Activated CD4-positive, alpha-beta T cell treated with anti-CD3 and anti-CD28 coated beads for 48 hours (primary cell): ENCODE results near the gene HPSE2.
"Not testable (repeated sequence)": the region's sequence is repeated elsewhere in the genome, so short reads cannot be mapped to it uniquely, and the experiment has no call there.

ENCODE experiments used
- DNase-seq: peaks from one replicate; pipeline ENCODE4 v3.0.0-alpha.2; 2020

HPSE2 gene

DNA sequence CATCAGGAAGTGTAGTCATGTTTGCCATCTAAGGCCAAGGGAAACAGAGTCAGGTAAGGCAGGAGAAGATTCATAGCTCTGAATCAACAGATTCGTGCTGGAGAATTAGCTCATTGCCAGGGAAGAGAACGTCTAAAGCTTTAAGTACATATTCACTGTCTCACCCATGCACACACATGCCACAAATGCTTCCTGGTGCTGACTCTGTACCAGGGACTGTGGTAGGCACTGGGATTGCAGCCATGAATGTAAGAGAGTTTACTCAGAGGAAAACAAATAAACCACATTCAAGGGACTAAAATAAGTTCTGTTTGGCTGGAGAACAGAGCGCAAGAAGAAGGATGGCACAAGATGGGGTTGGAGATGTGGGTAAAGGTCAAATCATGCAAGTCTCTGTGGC lies 699.1 kb downstream of the HPSE2 start:
- DNase-seq, result no peak

DNA sequence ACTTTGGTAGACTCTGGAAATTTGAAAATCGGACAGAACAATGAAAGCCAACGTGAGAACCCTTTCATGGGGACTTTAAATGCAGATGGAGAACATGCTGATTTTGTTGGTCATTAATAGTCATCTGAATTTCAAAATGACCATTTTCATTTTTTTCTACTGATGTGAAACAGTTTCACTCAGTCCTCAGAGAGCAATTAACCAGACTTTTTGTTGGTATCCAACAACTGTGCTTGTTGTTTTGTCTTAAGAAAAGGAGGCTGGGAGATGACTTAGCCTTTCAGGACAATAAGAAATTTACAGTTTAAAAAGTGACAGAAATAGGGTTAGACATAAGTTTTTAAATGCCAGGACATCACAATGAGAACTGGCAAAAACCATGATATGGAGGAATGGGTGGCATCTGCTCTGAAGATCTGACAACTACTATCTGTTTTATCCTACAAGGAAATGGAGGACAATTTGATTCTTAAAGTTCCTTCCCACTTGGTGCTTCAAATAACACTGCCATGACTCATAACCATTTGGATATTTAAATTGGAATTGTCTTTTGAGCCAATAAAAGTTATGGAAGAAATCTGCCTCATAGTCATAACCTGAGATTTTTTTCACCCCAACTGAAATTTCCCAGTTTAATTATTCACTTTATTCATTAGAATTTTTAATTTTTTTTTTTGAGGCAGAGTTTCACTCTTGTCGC lies 701.8 kb downstream of the HPSE2 start:
- no peak for DNase-seq

DNA sequence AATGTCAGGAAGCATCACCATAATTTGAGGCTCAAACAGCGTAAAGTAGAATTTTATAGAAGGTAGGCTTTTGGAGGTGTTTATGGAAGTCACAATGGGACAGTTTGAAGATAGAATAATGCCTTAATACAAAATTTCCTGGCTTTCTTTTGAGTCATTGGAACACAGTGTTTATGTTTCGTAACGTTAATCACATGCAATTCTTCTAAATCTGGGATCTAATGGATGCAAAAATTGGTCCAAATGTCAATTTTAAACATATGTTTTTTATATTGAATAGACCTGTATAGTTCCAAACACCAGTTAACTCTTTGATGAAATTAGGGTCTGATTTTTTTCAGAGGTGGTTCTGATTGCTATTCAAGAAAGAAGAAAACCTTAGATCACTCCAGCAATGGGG lies 702.4 kb downstream of the HPSE2 start:
- no peak for DNase-seq

DNA sequence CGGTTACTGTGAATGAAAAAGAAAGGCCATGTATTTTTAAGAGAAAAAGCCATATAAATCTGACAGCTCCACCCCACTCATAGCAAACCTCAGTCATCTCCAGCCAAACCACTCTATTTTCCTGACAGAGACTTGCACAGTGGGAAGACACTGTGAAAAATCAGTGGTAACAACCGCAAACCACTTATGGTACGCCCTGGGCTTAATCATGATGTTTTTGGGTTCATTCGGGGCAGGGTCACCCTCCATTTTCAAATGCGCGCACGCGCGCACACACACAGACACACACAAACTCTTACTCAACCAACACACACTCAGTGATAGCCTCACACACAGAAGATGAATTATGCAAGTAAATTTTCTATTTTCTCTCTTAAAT lies 706.9 kb downstream of the HPSE2 start:
- DNase-seq, result no peak

DNA sequence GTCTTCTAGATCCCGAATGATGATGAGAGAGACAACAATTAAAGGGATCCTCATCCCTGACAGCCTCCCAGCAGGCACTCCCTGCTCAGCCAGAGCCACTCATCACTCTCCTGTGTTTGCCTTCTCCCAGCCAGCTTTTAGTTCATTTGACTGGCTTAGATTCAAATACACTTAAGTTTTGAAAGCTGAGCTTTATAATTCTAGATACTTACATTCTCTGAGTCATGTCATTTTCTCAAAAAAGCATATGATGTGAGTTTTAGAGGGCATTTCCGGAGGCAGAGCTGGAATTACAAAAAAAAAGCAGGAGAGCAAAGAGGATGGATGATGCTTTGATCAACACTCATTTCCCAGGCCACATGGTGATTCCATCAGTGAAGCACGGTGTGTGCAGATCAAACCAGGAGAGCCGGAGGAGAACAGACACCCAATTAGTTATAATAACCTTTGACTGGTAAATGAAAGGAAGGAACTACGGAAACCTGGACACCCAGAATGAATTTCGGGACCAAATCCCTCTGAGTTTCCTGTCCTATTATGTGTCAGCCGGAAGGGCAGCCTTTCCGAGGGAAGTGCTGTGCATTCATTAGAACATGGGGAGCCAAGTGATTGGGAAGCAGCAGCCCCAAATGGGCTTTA lies 707.4 kb downstream of the HPSE2 start:
- DNase-seq, result no peak

DNA sequence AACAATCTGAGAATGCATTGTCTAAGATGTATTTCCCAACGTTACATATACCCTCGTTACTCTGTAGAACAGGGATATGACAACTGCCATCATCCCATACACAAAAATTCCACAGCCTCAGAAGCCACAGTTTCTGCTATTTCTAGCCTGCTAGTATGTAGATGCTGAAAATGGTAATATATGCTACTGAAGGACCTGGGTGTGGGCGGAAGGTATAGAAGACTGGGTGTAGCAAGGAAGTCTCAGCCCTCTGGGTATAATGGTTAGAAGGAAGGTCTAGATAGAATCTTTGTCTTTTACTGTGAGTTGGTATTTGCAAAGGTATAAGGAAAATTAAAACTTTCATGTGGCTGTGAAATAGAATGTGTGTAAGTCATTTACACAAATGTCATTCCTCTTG lies 709.7 kb downstream of the HPSE2 start:
- no peak for DNase-seq

DNA sequence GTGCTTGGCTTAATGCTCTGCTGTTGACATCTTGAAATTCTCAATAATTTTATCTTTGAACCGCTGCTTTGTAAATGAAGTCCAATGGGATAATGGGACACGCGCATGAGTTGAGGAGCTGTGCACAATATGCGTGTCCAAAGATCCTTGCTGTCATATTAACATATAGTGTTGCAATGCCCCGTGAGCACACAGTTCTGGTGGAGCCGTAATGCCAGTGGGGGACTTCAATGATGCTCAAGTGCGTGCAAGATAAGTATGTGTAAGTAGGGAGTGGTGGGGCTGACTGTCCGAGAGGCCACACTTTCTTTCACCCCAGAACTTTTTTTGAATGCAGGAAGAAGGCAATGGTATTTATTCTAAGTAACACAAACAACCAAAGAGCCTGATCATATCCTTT lies 711.5 kb downstream of the HPSE2 start:
- DNase-seq, result no peak

DNA sequence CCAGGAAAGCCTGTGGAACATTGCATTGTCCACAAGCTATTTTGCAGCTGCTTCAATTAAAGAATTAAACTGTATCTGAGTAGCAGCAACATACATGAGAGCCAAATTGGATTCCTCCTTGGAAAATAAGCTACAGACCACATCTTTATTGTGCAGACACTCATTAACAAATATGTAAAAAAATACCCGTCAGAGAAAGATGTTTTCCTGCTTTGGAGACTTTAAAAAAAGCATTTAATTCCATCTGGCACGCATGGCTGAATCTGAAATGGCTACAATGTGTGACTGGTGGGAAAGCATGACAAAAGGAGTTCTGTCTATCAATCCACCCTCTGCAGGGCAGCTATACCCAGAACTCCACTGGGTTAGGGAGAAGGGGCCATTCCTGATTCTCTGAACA lies 715.8 kb downstream of the HPSE2 start:
- DNase-seq, result no peak

DNA sequence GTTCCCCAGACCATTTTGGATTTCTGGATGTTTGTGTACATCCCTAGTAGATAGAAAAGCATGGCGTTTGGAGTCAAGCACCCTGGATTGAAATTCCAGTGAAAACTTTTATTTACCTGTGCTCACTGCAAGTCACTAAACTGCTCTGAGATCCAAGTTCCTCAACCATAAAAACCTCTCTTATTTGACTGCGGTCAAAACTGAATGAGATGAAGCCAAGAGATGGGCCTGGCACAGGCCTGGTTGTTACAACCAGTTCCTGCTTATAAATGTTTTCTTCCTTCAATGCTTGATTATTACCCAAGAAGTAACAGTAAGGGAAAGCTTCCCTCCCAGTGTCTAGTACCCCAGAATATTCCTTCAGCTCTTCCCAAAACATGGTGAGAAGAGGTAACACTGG lies 718.0 kb downstream of the HPSE2 start:
- DNase-seq, result no peak

DNA sequence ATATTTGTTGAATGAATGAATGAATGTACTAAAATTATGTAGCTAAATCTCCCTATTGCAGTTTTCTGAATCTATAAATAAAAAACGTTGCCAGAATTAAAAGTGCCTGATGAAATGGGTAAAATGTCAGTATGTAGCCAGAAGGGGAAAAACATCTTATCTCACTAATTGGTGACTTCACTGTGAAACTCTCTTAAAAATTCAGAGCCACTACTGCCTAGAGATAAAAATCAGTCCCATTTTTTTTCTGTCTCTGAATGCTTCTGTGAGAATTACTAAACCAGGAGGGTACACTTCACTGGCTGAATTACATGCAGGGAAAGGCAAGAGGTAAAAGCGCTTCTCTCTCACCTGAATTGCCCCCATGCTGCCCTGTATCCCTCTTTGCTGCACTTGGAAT lies 719.3 kb downstream of the HPSE2 start:
- no peak for DNase-seq

DNA sequence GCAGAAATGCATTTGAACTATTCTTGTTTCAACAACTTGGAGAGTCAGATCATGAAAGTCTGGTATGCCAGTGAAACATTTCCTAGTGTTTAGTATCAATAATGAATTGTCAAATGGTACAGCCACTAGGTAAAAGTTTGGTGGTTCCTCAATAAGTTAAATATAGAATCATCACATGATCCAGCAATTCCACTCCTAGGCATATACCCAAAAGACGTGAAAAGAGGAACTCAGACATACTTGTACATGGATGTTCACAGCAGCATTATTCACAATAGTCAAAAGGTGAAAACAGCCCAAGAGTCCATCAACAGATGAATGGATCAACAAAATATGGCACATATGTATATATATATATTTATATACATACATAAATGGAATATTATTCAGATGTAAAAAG lies 721.9 kb downstream of the HPSE2 start:
- DNase-seq, result no peak

DNA sequence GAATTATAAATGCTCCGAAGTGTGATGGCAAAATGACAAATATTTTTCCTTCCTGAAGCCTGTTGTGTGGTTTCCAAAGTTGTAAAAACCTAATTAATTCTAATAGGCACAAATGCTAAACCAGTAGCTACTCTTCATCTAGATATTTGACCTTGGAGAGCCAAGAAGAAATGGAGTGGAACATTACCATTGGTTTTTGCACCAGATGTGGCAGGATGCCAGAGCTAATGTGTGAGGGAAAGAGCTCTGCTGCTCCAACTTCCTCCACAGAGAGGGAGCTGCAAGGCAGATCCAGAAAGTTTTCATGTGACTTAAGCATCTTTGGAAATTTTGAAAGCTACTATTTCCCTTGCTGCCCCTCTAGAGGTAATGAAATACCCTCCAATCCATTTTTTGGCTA lies 723.8 kb downstream of the HPSE2 start:
- DNase-seq, result no peak

DNA sequence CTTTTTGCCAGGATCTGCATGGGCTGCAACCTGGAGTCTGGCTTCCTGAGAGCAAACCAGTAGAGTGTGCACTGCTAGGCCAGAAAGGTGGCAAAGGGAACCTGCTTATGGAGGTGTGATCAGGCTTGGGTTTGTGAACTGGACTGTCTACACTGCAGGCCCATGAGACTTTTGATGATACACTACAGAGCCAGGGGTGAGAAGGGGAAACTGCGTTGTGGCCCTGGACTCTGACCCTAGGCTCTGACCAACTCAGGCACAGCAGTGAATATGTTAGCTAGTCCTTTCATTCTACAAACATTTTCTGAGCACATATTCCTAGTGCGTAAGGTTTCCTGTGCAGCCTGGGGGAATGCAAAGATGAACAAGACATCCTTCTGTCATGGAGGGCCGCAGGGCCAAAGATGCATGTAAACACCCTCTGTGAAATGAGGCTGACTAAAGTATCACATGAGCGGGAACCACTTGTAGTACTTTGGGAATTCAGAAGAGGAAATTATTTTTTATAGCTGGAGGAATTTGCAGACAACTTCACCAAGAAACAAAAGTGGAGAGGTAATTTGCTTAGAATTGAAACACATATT lies 725.1 kb downstream of the HPSE2 start:
- no peak for DNase-seq

DNA sequence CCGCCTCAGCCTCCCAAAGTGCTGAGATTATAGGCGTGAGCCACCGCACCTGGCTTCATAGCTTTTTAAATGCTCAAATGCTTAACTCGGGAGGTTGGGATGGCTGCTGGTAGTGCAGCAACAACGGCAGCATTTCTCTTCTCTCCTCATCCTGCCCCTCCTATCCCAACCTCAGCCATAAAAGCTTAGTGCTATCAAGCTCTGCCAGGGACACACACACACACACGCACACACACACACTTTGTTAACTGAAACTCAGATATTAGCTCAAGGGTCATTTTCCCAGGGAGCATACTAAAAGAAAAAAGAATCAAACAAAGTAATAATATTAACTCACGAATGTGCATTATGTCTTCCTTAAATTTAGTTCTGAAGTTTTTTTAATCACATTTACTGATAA lies 725.9 kb downstream of the HPSE2 start:
- no peak for DNase-seq

DNA sequence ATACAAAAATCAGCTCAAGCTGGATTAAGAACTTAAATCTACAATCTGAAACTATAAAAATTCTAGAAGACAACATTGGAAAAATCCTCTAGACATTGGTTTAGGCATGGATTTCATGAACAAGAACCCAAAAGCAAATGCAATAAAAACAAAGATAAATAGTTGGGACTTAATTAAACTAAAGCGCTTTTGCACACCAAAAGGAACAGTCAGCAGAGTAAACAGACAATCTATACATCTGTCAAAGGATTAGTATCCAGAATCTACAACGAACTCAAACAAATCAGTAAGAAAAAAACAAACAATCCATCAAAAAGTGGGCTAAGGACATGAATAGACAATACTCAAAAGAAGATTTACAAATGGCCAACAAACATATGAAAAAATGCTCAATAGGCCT lies 733.1 kb downstream of the HPSE2 start:
- not testable (repeated sequence) for DNase-seq

DNA sequence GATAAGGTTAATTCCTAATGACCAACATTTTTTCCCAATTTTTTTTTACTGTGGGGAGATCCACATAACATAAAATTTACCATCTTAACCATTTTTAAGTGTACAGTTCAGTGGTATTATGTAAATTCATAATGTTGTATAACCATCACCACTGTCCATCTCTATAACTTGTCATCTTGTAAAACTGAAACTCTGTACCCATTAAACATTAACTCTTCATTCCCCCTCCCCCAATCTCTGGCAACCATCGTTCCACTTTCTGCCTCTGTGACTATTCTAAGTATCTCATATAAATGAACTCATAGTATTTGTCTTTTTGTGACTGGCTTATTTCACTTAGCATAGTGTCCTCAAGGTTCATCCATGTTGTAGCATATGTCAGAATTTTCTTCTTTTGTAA lies 742.9 kb downstream of the HPSE2 start:
- no peak for DNase-seq

DNA sequence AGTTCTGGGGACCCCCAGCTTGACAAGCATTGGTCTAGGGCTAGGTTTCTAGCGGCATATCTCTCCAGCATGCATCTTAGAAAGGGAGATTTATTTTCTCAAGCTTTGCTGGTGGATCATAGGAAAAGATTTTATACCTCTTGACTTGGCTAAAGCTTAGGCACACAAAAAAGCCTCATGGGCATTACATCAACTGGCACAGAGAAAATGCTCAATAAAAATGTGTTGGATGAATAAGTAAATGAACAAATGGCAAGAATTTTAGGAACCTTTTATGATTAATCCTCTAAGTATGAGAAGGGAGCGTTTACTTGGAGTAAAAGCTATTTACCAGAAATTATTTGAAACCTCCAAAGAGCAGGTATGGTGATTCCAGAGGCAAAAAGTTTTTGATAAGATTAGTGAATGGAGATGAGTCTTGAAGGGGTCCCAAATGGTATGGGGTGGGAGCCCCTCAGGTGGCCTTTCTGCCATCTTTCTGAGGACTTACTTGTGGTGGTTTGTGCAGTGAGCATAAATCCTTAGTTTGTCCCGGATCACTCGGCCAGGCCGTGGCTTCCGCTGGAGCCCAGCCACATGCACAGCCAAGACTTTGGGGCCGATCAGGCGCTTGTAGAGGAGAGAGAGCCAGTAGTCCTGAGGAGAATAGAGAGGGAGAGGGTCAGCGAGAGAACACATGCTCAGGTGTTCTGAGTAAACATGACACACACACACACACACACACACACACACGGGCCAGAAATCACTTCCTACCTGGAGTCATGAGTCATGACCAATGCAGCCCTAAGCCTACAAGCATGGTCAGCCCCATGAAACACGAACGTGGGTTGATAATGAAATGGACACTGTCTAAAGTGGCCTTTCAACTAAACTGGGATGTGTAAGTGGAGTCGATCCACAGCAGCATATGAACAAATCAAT lies 745.8 kb downstream of the HPSE2 start:
- no peak for DNase-seq

DNA sequence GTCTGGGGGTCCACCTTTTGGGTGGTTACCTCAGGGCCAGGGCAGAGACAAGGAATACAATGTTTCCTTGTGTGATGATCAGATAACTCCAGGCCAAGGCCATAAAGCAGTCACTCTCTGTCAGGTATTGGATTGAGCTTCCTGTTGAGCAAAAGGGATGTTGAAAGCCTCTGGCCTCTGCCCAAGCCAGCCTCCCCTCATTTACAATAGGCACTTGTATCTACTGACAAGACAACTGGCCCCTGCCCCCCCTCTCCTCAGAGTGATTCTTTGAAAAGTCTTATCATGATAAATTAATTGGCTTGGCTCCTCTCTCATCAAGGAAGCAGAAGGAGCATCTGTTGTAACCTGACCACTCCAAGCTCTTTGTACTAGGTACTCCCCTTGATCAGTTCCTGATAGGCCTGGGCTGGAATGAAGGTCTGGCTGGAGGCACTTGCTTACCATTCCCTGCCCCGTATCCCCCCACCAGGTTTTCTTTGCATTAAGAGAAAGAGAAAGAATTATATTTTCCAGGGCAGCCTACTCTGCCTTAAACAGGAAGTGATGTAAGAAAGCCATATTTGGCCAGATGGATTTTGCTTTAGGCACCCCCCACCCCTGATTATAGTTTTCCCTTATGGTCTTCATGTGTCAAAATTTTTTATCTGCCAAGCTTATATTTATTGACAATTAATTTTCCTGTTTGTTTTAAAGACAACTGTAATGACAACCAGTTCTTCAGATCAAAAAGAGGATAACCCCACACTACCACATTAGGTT lies 746.8 kb downstream of the HPSE2 start:
- DNase-seq, result no peak

DNA sequence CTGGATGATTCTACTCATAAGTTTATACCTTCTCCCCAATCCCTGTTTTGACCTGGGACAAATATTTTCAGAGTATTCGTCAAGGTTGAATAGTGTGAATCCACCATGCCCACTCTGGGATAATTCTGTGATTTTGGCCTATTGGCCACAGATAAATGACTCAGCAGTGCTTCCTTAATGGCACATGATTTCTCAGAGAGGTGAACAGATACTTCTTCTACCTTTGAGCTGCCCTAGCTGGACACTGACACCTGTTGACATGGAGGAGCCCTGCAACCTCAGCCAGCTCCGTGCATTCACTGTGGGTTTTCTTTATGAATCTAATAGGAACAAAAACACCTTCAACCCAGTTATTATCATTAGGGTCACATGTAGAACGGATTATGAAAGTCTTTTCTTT lies 748.0 kb downstream of the HPSE2 start:
- DNase-seq, result no peak

DNA sequence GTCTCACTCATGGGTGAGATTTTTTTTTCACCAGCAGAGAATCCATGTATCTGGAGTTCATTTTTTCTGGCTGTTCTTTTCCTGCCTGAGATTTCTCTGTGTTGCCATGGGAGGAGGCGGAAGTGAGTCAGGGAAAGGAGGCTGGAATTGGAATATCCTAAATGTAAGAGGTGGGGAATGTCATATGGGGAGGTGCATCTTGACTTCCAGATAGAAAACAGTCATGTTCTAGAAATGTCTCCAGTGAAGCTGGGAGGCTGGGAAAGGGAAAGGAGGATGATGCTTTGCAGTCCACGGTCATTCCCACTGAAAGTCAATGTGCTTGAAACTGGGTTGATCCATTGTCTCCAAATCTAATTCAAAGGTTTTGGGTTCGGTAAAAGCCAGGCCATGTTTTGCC lies 749.2 kb downstream of the HPSE2 start:
- DNase-seq, result no peak

DNA sequence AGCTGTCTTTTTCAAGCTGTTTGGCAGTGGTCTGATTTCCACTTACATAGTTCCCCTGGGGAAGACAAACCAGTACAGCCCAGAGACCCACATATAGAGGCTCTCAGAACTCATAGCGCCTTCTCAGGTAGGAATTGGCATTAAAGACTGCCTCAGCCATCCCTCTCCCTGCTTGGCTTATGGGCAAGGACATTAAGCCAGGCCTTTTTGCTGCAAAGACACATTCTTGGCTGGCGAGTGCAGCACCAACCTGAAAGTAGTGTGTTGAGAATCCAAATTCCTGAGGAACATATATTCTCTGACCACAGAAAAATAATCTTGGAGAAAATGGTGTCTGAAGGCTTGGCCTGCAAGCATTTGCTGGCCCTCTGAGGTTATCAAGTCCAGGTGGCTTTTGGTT lies 749.7 kb downstream of the HPSE2 start:
- DNase-seq, result no peak

DNA sequence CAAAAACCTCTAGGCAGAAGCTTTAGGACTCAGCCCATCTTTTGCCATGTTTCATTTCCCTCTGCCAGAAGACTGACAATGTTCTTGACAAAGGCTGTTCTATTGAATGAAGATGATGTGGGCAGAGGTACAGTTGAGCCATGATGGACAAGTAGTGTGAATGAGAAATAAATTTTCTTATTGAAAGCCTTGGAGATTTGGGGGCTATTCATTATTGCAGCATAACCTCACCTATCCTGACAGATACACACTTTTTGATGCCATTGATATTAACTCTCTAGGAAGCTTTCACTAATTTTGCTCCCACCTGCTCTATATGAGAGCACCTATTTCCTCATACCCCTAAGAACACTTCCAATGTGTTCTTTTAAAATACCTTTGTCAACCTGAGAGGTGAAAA lies 752.0 kb downstream of the HPSE2 start:
- no peak for DNase-seq

DNA sequence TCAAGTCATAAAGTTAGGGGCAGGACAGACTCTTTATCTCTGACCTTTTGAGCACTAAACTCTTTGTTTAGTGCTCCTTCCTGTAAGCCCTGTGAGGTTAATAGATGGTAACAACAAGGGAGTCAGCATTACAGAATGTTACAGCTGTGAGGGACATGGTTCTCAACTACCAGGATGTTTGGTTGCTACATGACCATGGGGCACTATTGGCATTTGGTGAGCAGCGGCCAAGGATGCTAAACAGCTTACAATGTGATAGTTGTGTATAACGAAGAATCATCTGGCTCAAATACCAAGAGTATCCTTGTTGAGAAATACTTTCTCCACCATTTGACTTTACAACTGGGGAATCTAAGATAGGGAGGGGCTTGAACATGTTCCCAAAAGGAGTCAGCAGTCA lies 753.6 kb downstream of the HPSE2 start:
- DNase-seq, result no peak
